SK-N-MC (cell line): ENCODE measurements around the gene UBTD1.

ENCODE experiments used
- EZH2 ChIP-seq: fragments of 200-600 bp; sonication (generic); IDR thresholded peaks from one replicate; pipeline ENCODE4 v1.6.1; 2017; ENCODE audit warnings: antibody characterized with exemption
- FOXP2 ChIP-seq: optimal IDR thresholded peaks from 2 replicates; pipeline ENCODE3; 2011; ENCODE audit warnings: mild to moderate bottlenecking, moderate library complexity; ENCODE audit not compliant: insufficient read depth; ENCODE audit errors: extremely low read length, control extremely low read depth
- POLR2AphosphoS5 ChIP-seq: IDR thresholded peaks from 2 replicates; pipeline ENCODE4 v1.6.1; 2012; ENCODE audit warnings: mild to moderate bottlenecking, low read depth, low read length, borderline replicate concordance

DNA sequence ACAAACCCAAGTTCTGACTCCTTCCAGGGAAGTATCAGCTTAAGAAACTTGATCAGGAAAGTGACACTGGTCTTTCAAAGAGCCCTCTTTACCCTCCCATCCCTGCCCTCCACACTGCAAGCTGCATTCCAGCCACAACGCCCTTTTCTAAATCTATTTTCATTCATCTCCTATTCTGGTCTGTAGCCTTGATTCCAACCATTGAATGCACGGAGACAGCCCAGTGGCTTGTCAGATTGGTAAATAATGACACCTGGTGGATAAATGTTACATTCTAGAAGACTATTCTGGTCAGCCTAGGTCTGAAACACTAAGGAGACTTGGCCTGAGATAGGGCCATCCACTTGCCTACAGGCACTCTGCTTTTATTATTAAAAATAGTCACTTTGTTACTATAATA lies 113.7 kb downstream of the UBTD1 start:
- TF ChIP-seq POLR2AphosphoS5 (no peak), FOXP2 (no peak), EZH2 (no peak)
